Medulla oblongata (tissue), 1 donor: Measurements from ENCODE around the gene DLGAP1.
A peak's percentile ranks its signal among the peaks of the same experiment; 100 is the strongest.
"Not testable (repeated sequence)": the region's sequence is repeated elsewhere in the genome, so short reads cannot be mapped to it uniquely, and the experiment has no call there.

Source experiments
- DNase-seq: peaks from one replicate; pipeline ENCODE4 v3.0.0-alpha.2; 2015; ENCODE audit errors: extremely low spot score

DLGAP1 gene

DNA sequence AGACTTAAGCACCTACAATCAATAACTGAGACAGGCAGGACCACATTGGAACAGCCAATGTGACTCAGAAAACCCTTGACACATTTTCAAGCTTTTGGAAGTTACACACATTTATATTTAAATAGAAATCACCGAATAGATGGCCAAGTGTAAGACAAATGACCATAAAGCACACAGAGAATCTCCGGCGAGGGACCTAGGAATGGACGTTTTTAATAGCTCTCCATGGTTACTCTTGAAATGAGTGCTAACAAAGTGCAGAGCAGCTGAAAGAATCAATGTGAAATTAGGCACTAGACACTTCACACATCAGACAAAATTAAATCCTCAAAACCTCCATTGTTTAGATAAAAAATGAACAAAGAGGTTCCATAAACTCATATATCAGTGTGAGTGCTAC is 376.9 kb downstream of the DLGAP1 start:
- no peak for DNase-seq

DNA sequence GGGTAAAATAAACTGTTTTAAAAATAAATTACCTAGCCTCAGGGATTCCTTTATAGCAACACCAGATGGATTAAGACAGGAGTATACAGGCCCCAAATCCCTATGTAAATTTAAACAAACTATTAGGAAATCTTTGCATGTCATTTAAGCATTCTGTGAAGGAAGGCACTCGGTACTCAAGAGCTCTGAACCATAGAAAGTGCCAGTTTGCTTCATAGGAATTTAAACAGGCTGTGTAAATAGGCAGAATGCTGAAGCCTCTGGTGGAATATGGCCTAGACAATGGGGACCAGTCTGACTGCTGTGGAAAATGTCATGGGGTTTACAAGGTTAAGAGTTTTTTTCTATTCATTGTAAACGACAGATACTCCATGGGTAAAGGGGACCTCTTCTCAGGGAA is 377.4 kb downstream of the DLGAP1 start:
- no peak for DNase-seq

DNA sequence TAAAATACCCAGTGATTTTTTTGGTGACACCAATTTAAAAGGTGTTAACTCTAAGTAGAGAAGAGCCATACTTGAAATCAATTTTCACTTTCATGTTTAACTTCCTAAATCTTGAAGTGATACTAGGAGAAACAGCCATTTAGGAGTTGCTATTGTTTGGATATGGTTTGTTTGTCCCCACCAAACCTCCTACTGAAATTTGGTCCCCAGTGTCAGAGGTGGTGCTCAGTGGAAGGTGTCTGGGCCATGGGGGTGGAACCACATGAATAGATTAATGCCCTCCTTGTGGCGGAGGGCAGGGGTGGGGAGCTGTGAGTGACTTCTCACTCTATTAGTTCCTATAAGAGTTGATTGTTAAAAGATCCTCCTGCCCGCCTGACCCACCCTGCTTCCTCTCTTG is 377.9 kb downstream of the DLGAP1 start:
- no peak for DNase-seq

DNA sequence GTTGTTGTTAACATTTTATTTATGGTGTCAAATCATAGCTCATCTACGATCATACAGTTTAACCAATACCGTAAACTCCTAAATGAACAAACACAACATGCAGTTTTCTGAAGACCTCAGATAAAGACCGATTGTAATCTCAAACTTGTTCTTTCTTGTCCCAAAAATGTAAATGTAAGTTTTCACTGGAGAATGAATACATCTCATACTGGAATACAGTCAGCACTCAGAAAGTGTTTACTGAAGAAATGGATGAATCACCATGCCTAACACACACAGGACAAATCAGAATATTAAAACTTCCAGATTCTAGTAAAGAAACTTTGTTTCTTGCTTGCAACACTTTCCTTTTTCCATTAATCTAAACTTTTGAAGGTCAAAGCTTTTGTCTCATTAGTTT is 380.5 kb downstream of the DLGAP1 start:
- no peak for DNase-seq

GRCh38 chr18:4069183-4069582 is 385.9 kb downstream of the DLGAP1 start:
- DNase-seq: no peak

- peak; percentile 54 for DNase-seq
These were observed 386.5 kb downstream of the DLGAP1 start for GRCh38 chr18:4068552-4069158.

DNA sequence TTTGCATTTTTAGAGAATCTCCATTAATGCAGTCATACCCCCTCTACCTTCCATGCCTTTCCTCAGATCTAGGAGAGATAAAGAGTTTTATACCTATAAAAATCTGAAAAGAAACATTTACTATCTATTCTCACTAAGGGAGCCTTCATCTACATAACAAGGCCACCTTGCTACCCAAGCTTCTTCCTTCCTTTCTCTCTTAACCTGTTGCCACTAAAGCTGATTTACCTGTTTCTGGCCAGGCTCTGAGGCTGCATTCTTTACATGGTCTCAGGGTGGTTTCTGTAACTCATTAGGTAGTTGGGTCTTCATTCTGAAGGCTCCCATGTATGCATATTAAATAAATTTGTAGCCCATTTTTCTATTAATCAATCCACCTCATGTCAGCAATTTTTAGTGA is 391.6 kb downstream of the DLGAP1 start:
- DNase-seq: no peak

DNA sequence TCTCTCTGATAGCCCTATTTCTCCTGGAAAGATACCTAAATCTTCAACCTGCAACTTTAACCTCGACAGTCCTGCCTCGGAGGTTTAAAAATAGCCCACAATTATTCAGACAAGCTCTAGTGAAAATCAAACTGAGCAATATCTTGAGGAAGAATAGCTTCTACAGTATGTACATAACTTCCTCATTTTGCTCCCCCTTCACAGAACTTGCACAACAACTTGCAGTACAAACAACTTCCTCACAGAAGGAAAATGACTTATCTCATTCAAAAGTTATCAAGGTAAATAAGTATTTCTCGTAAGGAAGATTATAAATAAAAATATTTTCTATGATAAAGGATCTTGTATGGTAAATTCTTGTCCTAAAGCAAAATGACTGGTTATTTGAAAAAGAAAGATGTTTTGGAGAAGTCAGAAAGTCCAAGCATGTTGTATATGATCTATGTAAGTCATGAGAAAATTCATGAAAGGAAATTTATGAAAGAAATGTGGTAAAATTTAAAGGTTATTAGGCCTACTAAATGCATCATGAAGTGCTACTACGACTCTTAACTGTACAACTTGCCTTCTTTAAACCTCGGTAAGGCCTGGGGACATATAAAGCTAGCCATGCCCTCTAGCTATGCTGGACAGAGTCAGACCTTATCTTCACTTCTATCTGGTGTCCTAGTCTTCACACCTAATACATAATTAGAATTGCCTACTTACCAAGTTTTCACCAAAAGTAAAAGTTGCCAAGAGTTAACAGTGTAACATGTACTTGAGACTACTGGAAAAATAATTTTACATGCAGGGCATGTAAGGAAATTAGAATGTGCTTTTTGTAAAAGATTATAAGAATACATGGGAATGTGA is 394.5 kb downstream of the DLGAP1 start:
- DNase-seq: no peak

- no peak for DNase-seq
These were observed 396.9 kb downstream of the DLGAP1 start for GRCh38 chr18:4058179-4058578.

DNA sequence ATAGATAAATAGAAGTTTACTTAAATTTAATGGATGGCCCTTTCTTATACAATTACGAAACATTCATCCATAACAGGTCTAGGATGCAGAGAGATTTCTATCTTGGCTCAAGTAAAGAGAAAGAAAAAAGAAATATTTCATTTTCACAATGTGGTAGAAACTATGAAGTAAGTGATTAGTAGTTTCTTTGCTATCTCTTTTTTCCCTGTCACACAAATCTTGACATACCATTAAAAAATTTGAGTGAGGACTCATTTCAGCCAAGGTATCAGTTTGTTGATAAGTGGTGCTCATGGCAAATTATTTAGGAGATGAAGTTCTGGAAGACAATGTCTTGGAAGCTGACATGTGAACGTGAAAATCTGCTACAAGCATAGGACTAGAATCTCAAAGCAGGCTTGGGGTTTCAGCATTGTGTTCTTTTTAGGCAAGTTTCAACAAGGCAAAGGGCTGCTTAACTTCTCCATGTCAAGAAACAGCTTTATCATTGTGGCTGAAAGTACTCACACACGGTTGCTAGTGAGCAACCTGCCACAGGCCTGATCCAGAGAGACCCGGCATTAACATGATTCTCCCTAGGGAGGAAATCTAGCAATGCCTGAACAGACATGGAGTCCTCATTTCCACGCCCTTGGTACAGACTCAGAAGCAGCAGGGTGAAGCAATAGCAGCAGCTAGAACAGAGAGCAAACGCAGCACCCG is 414.6 kb downstream of the DLGAP1 start:
- no peak for DNase-seq

DNA sequence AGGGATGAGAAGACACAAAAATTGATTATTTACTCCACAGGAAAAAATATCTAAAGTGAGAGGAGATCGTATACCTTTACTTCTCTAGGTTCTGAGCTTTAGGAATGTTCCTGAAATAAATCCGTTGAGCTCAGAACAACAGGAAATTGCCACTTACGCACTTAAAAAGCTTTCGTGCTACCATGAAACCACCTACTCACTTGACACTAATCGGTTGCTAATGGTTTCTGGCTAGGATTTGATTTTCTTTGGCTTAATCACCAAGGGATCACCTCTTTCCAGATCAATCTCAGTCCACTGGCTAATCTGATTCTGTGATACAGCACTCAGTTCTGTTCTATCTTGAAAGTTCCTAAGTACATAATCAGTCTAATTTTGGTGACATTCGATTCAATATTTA is 419.6 kb downstream of the DLGAP1 start:
- no peak for DNase-seq

DNA sequence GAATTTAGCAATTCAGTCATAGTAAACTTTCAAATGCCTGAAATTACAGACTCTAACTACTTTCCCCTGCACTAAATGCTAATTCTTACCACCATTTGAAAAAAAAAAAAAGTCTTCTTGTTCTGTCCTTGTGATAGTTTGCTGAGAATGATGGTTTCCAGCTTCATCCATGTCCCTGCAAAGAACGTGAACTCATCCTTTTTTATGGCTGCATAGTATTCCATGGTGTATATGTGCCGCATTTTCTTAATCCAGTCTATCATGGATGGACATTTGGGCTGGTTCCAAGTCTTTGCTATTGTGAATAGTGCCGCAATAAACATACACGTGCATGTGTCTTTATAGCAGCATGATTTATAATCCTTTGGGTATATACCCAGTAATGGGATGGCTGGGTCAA is 420.3 kb downstream of the DLGAP1 start:
- not testable (repeated sequence) for DNase-seq

- no peak for DNase-seq
These were observed 428.6 kb downstream of the DLGAP1 start for GRCh38 chr18:4026542-4026941.

GRCh38 chr18:4024702-4025101 is 430.4 kb downstream of the DLGAP1 start:
- no peak for DNase-seq

GRCh38 chr18:4022749-4023148 is 432.4 kb downstream of the DLGAP1 start:
- not testable (repeated sequence) for DNase-seq

- no peak for DNase-seq
These were observed 435.1 kb downstream of the DLGAP1 start for GRCh38 chr18:4020026-4020425.

DNA sequence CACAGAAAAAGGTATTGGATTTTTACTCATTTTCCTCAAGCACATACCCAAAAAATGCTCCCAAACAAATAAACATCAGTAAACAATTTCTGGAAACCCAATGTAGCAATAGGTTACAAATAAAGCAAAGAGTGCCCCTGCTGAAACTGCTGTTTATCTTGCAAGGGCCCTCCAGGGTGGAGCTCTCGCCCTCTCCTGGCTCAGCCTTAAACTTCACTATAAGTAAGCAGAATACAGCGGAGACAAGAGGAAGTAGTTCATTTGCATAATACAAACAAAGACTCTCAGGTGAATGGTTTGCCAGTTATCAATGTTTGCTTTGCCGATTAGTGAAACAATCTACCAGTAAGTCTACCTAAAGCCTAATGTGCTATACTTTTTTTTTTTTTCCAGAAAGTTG is 437.6 kb downstream of the DLGAP1 start:
- DNase-seq: no peak

DNA sequence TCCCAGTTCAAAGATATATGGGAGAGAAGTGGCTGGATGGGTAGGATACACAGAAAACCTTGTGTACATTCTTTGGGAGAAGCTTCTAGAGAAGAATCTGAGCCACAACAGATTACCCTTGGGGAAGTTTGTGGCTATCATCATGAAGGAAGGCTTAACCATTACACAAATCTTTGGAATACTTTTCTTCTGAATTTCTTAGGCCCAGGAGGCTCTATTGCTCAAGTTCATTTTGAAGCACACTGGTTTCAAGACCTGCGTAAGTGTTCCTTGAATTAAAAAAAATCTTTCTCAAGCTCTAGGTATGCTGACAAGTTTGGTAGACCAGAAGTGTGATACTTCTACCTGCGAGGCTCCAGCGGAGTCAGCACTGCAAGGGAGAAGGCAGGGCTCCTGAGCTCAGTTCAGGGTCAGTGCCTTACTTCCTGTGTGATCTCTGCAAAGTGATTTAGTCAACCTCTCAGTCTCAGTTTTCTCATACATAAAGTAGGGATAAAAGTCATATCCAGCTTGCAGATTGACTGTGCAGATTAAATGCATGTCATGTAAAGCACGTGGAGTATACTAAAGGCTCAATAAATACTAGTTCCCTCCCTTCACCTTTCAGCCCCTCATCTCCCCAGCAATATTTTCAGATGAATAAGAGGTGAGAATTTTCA is 438.6 kb downstream of the DLGAP1 start:
- no peak for DNase-seq

DNA sequence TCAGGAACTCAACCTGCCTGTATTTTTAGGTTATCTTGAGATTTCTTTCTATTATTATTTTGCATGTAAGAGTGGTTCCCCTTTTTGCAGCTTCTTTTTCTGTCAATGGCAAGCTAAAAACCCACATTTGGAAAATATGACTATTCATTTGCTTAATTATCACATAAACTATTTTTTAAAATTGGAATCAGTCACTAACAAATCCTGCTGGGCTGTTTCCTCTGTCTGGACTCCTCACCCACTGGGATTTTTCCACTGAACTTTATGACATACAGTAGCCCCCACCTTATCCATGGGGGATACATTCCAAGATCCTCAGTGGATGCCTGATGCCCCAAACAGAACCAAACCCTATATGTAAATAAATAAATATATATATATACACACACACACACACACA is 447.3 kb downstream of the DLGAP1 start:
- no peak for DNase-seq

GRCh38 chr18:4004183-4004829 is 450.8 kb downstream of the DLGAP1 start:
- DNase-seq: no peak

DNA sequence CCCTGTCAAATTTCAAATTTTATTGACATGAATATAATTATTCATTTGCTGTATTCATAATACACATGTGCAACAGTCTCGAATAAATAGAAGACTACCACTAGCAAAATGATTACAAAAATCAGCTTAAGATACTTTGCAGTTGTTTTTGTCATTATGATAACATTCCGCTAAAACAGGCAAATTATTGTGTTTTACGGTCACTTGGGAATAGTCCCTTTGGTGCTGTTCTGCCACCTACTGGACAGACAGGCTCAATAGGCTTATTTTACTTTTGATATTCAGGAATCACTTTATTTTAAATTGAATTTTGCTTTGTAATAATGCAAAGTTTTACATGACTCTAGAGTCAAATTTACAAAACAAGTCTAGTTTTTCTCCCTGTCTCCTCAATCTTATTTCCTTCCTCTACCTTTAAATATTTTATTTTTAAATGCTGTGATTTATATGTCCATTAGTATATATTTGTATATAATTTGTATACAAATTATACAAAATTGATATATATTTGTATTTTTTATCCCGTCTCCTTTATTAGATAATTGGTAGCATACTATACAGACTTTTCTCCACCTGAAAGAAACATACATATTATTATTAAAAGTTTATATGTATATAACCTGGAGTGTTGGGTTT is 456.3 kb downstream of the DLGAP1 start:
- peak; percentile 76 for DNase-seq
